ENCODE data around the gene GSTO1. TPM values are rescaled to one million over a fixed set of nuclear protein-coding genes. Genes with fewer than 3 reads are reported as not detected.

Gene GSTO1
- total and polyA plus RNA-seq, 9 of the 15 experiments (the other 6 are each of a cell fraction or from before 2014, with no cell fraction given), result 136 to 592 (median 237) TPM

GRCh38 chr10:104233817-104234216 is 20.9 kb upstream of the GSTO1 start:
- no peak for FAIRE-seq
- BruUV-seq (replicated peaks), result no TSS peak
- Histone ChIP-seq H3K9me1 (ENCODE audit: control insufficient read depth, insufficient read depth, low read length) (no peaks in the 10 kb centered on the region), H3K4me2 (ENCODE audit: insufficient read depth, low read length) (no peak overlapping the region), H2AFZ (ENCODE audit: low read depth, low read length) (no peak overlapping the region), H3K36me3 (ENCODE audit: control insufficient read depth, insufficient read depth, low read length) (no peaks in the 10 kb centered on the region), H3K4me1 (replicated peaks in 1 of 2; ENCODE audit: control insufficient read depth in 2 of 2, insufficient read depth in 2 of 2, low read length in 2 of 2) (peaks cover 0 to 11% of the 10 kb centered on the region in 2 experiments; a peak in 2 of 5 replicates), H3K9ac (ENCODE audit: insufficient read depth in 1 of 2, low read depth in 2 of 2, low read length in 2 of 2) (no peak overlapping the region), H3K9me3 (replicated peaks; ENCODE audit: control insufficient read depth, insufficient read depth, low read depth, low read length) (0 out of 2 replicates have a peak, but pooled peaks cover 3% of the 10 kb centered on the region), H4K20me1 (replicated peaks; ENCODE audit: control insufficient read depth, insufficient read depth, low read length) (no peaks in the 10 kb centered on the region), H3K79me2 (ENCODE audit: control insufficient read depth, insufficient read depth, low read length) (no peaks in the 10 kb centered on the region), H3K27ac (ENCODE audit: extremely low read depth, low read depth, low read length) (no peak overlapping the region), H3K4me3 (no peak overlapping the region), H3K27me3 (ENCODE audit: control insufficient read depth in 2 of 2, insufficient read depth in 2 of 2, low read length in 2 of 2) (no peaks in the 10 kb centered on the region)
- WGBS (ENCODE audit: insufficient coverage, low coverage, missing lambda C conversion rate), result 33% methylated on average over 1 of the region's 1 CpG
- ChIA-PET POLR2A (no interaction called here), CTCF (ENCODE audit: low intra/inter-chr PET ratio) (no interaction called here)
- ATAC-seq, result no peak
- DNase-seq (ENCODE audit: extremely low read depth in 1 of 4, low spot score in 3 of 4), result no peak
- intact Hi-C loops (cut with micrococcal nuclease), result no loop called here
- in situ Hi-C loops (cut with MboI), result no loop called here
- no peak for TF ChIP-seq SETDB1 (IDR thresholded peaks at IDR 0.05; ENCODE audit: low read length)

GRCh38 chr10:104234934-104235333 is 19.8 kb upstream of the GSTO1 start:
- no peak overlapping the region for H3K27ac ChIP-seq (ENCODE audit: extremely low read depth, low read depth, low read length)
- H3K9me3 ChIP-seq (replicated peaks; ENCODE audit: control insufficient read depth, insufficient read depth, low read depth, low read length), result 0 out of 2 replicates have a peak, but pooled peaks cover 3% of the 10 kb centered on the region
- no peak for ATAC-seq
- WGBS (ENCODE audit: insufficient coverage, low coverage, missing lambda C conversion rate), result 13% methylated on average over 1 of the region's 1 CpG
- no peak for FAIRE-seq
- H3K9me1 ChIP-seq (ENCODE audit: control insufficient read depth, insufficient read depth, low read length), result no peaks in the 10 kb centered on the region
- no peak overlapping the region for H3K4me2 ChIP-seq (ENCODE audit: insufficient read depth, low read length)
- intact Hi-C loops (cut with micrococcal nuclease) (no loop called here), in situ Hi-C loops (cut with MboI) (no loop called here)
- BruUV-seq (replicated peaks), result no TSS peak
- H3K36me3 ChIP-seq (ENCODE audit: control insufficient read depth, insufficient read depth, low read length), result no peaks in the 10 kb centered on the region
- no peak overlapping the region for H3K9ac ChIP-seq (ENCODE audit: insufficient read depth in 1 of 2, low read depth in 2 of 2, low read length in 2 of 2)
- H3K79me2 ChIP-seq (ENCODE audit: control insufficient read depth, insufficient read depth, low read length), result no peaks in the 10 kb centered on the region
- no peak overlapping the region for H3K4me3 ChIP-seq
- no peak for DNase-seq (ENCODE audit: extremely low read depth in 1 of 4, low spot score in 3 of 4)
- no peaks in the 10 kb centered on the region for H4K20me1 ChIP-seq (replicated peaks; ENCODE audit: control insufficient read depth, insufficient read depth, low read length)
- no peak overlapping the region for H2AFZ ChIP-seq (ENCODE audit: low read depth, low read length)
- H3K27me3 ChIP-seq (ENCODE audit: control insufficient read depth in 2 of 2, insufficient read depth in 2 of 2, low read length in 2 of 2), result no peaks in the 10 kb centered on the region
- TF ChIP-seq BRD9 (IDR thresholded peaks at IDR 0.05; ENCODE audit: low read depth, partially characterized antibody) (peak; percentile 65), RBM25 (IDR thresholded peaks at IDR 0.05; ENCODE audit: low read depth, low read length, severe bottlenecking) (no peak), ZNF668 (CRISPR knock-in tag; IDR thresholded peaks at IDR 0.05) (no peak)
- H3K4me1 ChIP-seq (replicated peaks in 1 of 2; ENCODE audit: control insufficient read depth in 2 of 2, insufficient read depth in 2 of 2, low read length in 2 of 2), result peaks cover 4 to 11% of the 10 kb centered on the region in 2 experiments; a peak in 4 of 5 replicates
- POLR2A ChIA-PET, result no interaction called here
- CTCF ChIA-PET (ENCODE audit: low intra/inter-chr PET ratio), result no interaction called here
